Panc1 (cell line): Measurements from ENCODE around the gene HBA1. TPM values are rescaled to one million over a fixed set of nuclear protein-coding genes. Genes with fewer than 3 reads are reported as not detected.

Source experiments
- ATAC-seq: fragments of 200-7000 bp; cut with Tn5 transposase; 2 replicates; pipeline ENCODE4 v1.9.1; 2020; ENCODE audit warnings: mild to moderate bottlenecking, moderate library complexity
- BruUV-seq: library from RNA; stranded (reverse); fragments of 400-500 nt; replicated peaks from 2 replicates; lab custom pipeline; 2021; lab: Mats Ljungman, UMichigan
- CTCF ChIA-PET: fragments of 300-600 bp; sonication (Branson Sonifier 250); formaldehyde crosslinking; loops from one replicate; lab custom pipeline; 2022; ENCODE audit warnings: antibody characterized with exemption; lab: Charles Lee
- POLR2A ChIA-PET: fragments of 300-600 bp; sonication (Branson Sonifier 250); formaldehyde crosslinking; loops from one replicate; lab custom pipeline; 2022; ENCODE audit warnings: antibody characterized with exemption; lab: Charles Lee
- DNase-seq: peaks from one replicate; pipeline ENCODE4 v3.0.0-alpha.2; 2010; ENCODE audit warnings: low read depth, low spot score
- H3K27ac ChIP-seq: 2 replicates; pipeline ENCODE4 v1.5.1; 2011; ENCODE audit warnings: mild to moderate bottlenecking, low read length, inconsistent platforms
- H3K27me3 ChIP-seq: fragments of 200-500 bp; sonication (Bioruptor generic); 2 replicates; pipeline ENCODE4 v1.6.0; 2014; ENCODE audit warnings: low read length, inconsistent platforms; ENCODE audit not compliant: control insufficient read depth, insufficient read depth
- H3K36me3 ChIP-seq: fragments of 200-500 bp; sonication (Bioruptor generic); 2 replicates; pipeline ENCODE4 v1.5.1; 2014; ENCODE audit warnings: inconsistent platforms, mild to moderate bottlenecking, low read length, moderate library complexity; ENCODE audit not compliant: control insufficient read depth, insufficient read depth
- H3K4me1 ChIP-seq: 2 replicates; pipeline ENCODE4 v1.5.1; 2011; ENCODE audit warnings: inconsistent platforms, mild to moderate bottlenecking, low read length, moderate library complexity; ENCODE audit not compliant: control insufficient read depth, insufficient read depth
- H3K4me3 ChIP-seq, 2 experiments: 2 replicates each; pipeline ENCODE4 v1.5.1; 2011 to 2012; ENCODE audit warnings: low read depth in 2 of 2, low read length in 2 of 2, mild to moderate bottlenecking in 2 of 2, inconsistent platforms in 1 of 2, moderate library complexity in 1 of 2
- H3K9me3 ChIP-seq: fragments of 200-500 bp; sonication (Bioruptor generic); 2 replicates; pipeline ENCODE4 v1.5.1; 2014; ENCODE audit warnings: low read depth, mild to moderate bottlenecking, inconsistent platforms, low read length, moderate library complexity; ENCODE audit not compliant: control insufficient read depth, insufficient read depth
- CTCF ChIP-seq: fragments of 450-650 bp; IDR thresholded peaks from 2 replicates; pipeline ENCODE4 v1.5.1; 2017; ENCODE audit warnings: mild to moderate bottlenecking
- POLR2AphosphoS5 ChIP-seq: IDR thresholded peaks from 2 replicates; pipeline ENCODE4 v1.6.1; 2012; ENCODE audit warnings: mild to moderate bottlenecking, low read depth, low read length, moderate library complexity
- SIN3A ChIP-seq: IDR thresholded peaks from 2 replicates; pipeline ENCODE4 v1.6.1; 2012; ENCODE audit warnings: low read depth, mild to moderate bottlenecking, low read length, moderate library complexity, borderline replicate concordance; ENCODE audit not compliant: insufficient read depth
- TCF7L2 ChIP-seq: IDR thresholded peaks from 2 replicates; pipeline ENCODE4 v1.6.1; 2011; ENCODE audit warnings: mild to moderate bottlenecking, low read depth, low read length, inconsistent platforms
- in situ Hi-C: cut with HindIII; loops from 2 replicates; pipeline ENCODE4 v1.10.0; 2016; ENCODE audit warnings: low sequenced_read_pairs, low pct_unique_long_range_greater_than_20kb
- intact Hi-C: fragments of 100-400 bp; cut with micrococcal nuclease; formaldehyde crosslinking; loops from one replicate; pipeline ENCODE4 v1.10.0; 2022; ENCODE audit not compliant: unreplicated experiment
- total RNA-seq: library from RNA; stranded (reverse); gene quantifications from one replicate; pipeline ENCODE4 v1.2.1, GENCODE V29; 2021; ENCODE audit not compliant: unreplicated experiment
- TF ChIP-seq, protein P1 (sequence below), 2 experiments: IDR thresholded peaks; 2 replicates each; pipeline ENCODE4 v1.6.1; 2011 to 2012; ENCODE audit warnings: low read depth in 2 of 2, control low read depth in 1 of 2, low read length in 1 of 2, mild to moderate bottlenecking in 1 of 2, moderate library complexity in 1 of 2; ENCODE audit not compliant: insufficient read depth in 1 of 2

Gene HBA1
- total RNA-seq, 1 experiment from 2014 or later, result 4.4 TPM

- Histone ChIP-seq H3K9me3 (no peaks in the 10 kb centered on the region), H3K27me3 (no peaks in the 10 kb centered on the region), H3K27ac (no peak overlapping the region), H3K36me3 (no peaks in the 10 kb centered on the region), H3K4me3 (no peak overlapping the region), H3K4me1 (no peaks in the 10 kb centered on the region)
- intact Hi-C loops (no loop called here), in situ Hi-C loops (no loop called here)
- TF ChIP-seq SIN3A (no peak), TCF7L2 (no peak), CTCF (no peak), POLR2AphosphoS5 (no peak)
- no peak for ATAC-seq
- ChIA-PET CTCF (no interaction called here), POLR2A (no interaction called here)
- DNase-seq, result no peak
- BruUV-seq, result no TSS peak
These were observed 8.1 kb upstream of the HBA1 start for GRCh38 chr16:168424-168823.

DNA sequence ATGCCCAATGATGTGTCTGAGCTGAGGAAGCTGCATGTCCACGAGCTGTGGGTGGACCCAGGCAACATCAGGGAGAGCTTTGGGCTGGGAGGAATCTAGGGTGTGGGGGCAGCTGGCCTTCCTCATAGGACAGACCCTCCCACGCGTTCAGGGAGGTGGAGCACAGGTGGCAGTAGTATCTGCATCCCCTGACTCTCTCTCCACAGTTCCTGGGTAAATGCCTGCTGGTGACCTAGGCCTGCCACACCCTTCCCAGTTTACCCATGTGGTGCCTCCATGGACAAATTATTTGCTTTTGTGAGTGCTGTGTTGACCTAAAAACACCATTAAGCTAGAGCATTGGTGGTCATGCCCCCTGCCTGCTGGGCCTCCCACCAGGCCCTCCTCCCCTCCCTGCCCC lies 7.5 kb upstream of the HBA1 start:
- H3K27me3 ChIP-seq, result no peaks in the 10 kb centered on the region
- in situ Hi-C loops, result no loop called here
- POLR2A ChIA-PET, result no interaction called here

More for the DNA sequence above, 7.5 kb upstream of the HBA1 start:
- Histone ChIP-seq H3K27ac (no peak overlapping the region), H3K36me3 (no peaks in the 10 kb centered on the region), H3K4me1 (no peaks in the 10 kb centered on the region), H3K4me3 (no peak overlapping the region), H3K9me3 (no peaks in the 10 kb centered on the region)
- no peak for TF ChIP-seq SIN3A
- TF ChIP-seq TCF7L2, result no peak
- TF ChIP-seq POLR2AphosphoS5, result no peak
- TF ChIP-seq CTCF, result no peak
- TF ChIP-seq, protein P1, sequence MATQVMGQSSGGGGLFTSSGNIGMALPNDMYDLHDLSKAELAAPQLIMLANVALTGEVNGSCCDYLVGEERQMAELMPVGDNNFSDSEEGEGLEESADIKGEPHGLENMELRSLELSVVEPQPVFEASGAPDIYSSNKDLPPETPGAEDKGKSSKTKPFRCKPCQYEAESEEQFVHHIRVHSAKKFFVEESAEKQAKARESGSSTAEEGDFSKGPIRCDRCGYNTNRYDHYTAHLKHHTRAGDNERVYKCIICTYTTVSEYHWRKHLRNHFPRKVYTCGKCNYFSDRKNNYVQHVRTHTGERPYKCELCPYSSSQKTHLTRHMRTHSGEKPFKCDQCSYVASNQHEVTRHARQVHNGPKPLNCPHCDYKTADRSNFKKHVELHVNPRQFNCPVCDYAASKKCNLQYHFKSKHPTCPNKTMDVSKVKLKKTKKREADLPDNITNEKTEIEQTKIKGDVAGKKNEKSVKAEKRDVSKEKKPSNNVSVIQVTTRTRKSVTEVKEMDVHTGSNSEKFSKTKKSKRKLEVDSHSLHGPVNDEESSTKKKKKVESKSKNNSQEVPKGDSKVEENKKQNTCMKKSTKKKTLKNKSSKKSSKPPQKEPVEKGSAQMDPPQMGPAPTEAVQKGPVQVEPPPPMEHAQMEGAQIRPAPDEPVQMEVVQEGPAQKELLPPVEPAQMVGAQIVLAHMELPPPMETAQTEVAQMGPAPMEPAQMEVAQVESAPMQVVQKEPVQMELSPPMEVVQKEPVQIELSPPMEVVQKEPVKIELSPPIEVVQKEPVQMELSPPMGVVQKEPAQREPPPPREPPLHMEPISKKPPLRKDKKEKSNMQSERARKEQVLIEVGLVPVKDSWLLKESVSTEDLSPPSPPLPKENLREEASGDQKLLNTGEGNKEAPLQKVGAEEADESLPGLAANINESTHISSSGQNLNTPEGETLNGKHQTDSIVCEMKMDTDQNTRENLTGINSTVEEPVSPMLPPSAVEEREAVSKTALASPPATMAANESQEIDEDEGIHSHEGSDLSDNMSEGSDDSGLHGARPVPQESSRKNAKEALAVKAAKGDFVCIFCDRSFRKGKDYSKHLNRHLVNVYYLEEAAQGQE (IDR thresholded peaks at IDR 0.05; ENCODE audit: insufficient read depth in 1 of 2, low read depth in 2 of 2, low read length in 1 of 2), result no peak
- BruUV-seq, result no TSS peak
- CTCF ChIA-PET, result no interaction called here
- no peak for ATAC-seq
- no peak for DNase-seq
- intact Hi-C loops, result no loop called here
